Breast epithelium (tissue), 4 donors: Measurements from ENCODE around the gene TFF3. TPM values are rescaled to one million over a fixed set of nuclear protein-coding genes. Genes with fewer than 3 reads are reported as not detected.
A peak's percentile ranks its signal among the peaks of the same experiment; 100 is the strongest.

Source experiments
- DNase-seq, 2 donors: peaks; one replicate each; pipeline ENCODE4 v3.0.0-alpha.2; 2019; ENCODE audit warnings: low spot score in 2 of 2
- H3K27ac ChIP-seq, 2 donors: fragments of 200-600 bp; sonication (generic) in 1 of 2; one replicate each; pipeline ENCODE4 v1.5.1; 2016 to 2019; ENCODE audit warnings: mild to moderate bottlenecking in 1 of 2
- H3K27me3 ChIP-seq, 2 donors: fragments of 200-600 bp; sonication (generic) in 1 of 2; one replicate each; pipeline versions ENCODE4 v1.5.1 to v1.6.0; 2017 to 2019; ENCODE audit warnings: control low read depth in 1 of 2, mild to moderate bottlenecking in 1 of 2
- H3K36me3 ChIP-seq: fragments of 200-600 bp; one replicate; pipeline ENCODE4 v1.5.1; 2019
- H3K4me1 ChIP-seq, 2 donors: fragments of 200-600 bp; sonication (generic); one replicate each; pipeline ENCODE4 v1.5.1; 2016 to 2019; ENCODE audit warnings: control low read depth in 1 of 2
- H3K4me3 ChIP-seq, 3 donors: fragments of 200-600 bp; sonication (generic); 1 replicate in 2 of 3; 2 replicates in 1 of 3; pipeline ENCODE4 v1.5.1; 2016 to 2019; ENCODE audit warnings: mild to moderate bottlenecking in 3 of 3, moderate library complexity in 2 of 3
- H3K9me3 ChIP-seq, 2 donors: fragments of 200-600 bp; sonication (generic) in 1 of 2; one replicate each; pipeline ENCODE4 v1.5.1; 2016 to 2019; ENCODE audit warnings: control low read depth in 1 of 2
- CTCF ChIP-seq, 3 donors: fragments of 450-650 bp; IDR thresholded peaks; one replicate each; pipeline ENCODE4 v1.5.1; 2016 to 2017; ENCODE audit warnings: antibody characterized with exemption in 3 of 3, mild to moderate bottlenecking in 3 of 3, moderate library complexity in 3 of 3
- POLR2A ChIP-seq: fragments of 450-650 bp; IDR thresholded peaks from one replicate; pipeline ENCODE4 v1.6.1; 2016; ENCODE audit warnings: antibody characterized with exemption, mild to moderate bottlenecking, moderate library complexity
- POLR2AphosphoS5 ChIP-seq, 3 donors: sonication (generic); formaldehyde crosslinking; IDR thresholded peaks; one replicate each; pipeline ENCODE4 v1.6.1; 2017; ENCODE audit warnings: antibody characterized with exemption in 3 of 3
- intact Hi-C: fragments of 100-400 bp; cut with DNase I; formaldehyde crosslinking; loops from one replicate; pipeline ENCODE4 v1.15.1; 2023; ENCODE audit warnings: low total_unique reads
- total RNA-seq, 3 donors: library from RNA; depleted of rRNA; stranded (reverse); fragments of >200 nt; gene quantifications; one replicate each; pipeline ENCODE4 v1.1.0, GENCODE V29; 2016

The TFF3 gene
- total RNA-seq, 3 donors from 2014 or later, result 0.96 to 108 (median 11.4) TPM

DNA sequence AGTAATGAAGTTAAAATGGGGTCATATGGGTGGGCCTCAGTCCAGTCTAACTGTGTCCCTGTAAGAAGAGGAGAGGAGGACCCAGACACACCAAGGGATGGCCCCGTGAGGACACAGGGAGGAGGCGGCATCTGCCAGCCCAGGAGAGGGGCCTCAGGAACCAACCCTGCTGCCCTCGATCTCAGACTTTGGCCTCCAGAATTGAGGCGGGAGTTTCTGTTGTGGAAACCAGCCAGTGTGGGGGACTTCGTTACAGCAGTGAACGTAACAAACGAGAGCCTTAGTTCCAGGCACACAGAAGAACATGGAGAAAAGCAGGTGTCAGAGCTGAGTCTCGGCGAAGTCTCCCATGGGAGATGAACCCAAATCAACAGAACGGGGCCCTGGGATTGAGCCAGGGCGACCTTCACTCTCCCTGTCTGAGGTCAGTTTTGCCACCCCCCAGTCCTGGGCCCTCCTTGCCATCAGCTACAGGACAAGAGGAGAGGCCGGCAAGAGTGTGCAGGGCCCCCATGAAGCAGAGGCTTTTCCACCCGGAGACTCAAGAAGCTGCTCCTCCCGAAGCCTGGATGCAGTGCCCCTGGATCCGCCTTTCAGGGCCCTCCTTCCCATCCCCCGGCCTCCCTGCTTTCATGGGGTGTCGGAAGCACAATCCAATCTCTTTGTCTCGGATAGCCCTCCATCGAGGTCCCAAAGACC is 36.6 kb downstream of the TFF3 start:
- no peaks in the 10 kb centered on the region for H3K36me3 ChIP-seq
- H3K4me1 ChIP-seq, result no peaks in the 10 kb centered on the region
- intact Hi-C loops, result no loop called here
- H3K27ac ChIP-seq, result no peak overlapping the region
- TF ChIP-seq POLR2A (no peak), POLR2AphosphoS5 (IDR thresholded peaks at IDR 0.05) (no peak), CTCF (IDR thresholded peaks at IDR 0.05) (no peak)
- H3K4me3 ChIP-seq, result no peak overlapping the region
- DNase-seq, result no peak
- no peaks in the 10 kb centered on the region for H3K27me3 ChIP-seq
- peaks cover 0 to 3% of the 10 kb centered on the region in 2 donors for H3K9me3 ChIP-seq

DNA sequence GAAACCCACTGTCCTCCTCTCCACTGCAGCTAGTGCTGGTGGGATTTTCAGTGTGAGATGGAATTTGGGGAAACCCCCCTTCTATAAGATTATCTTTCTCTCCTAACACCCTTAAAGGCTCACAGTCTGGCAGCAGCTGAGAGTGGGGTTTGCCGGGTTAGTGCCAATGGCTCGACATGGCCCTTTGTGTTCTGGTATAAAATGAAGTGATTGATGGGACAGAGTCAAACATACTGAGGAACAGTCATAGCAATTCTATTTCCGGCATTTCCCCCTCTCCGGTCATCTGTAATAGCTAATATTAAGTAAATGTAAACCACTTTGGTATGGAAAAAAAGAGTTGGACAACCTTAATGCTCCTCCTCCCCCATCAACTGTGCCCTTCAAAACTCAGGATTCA is 37.6 kb downstream of the TFF3 start:
- Histone ChIP-seq H3K4me3 (no peak overlapping the region), H3K36me3 (no peaks in the 10 kb centered on the region), H3K9me3 (peaks cover 0 to 3% of the 10 kb centered on the region in 2 donors), H3K4me1 (no peaks in the 10 kb centered on the region), H3K27me3 (no peaks in the 10 kb centered on the region), H3K27ac (no peak overlapping the region)
- no peak for DNase-seq
- no peak for TF ChIP-seq CTCF (IDR thresholded peaks at IDR 0.05)
- TF ChIP-seq POLR2AphosphoS5 (IDR thresholded peaks at IDR 0.05), result no peak
- no peak for TF ChIP-seq POLR2A
- intact Hi-C loops, result no loop called here

GRCh38 chr21:42276526-42277154 is 38.6 kb downstream of the TFF3 start:
- intact Hi-C loops, result no loop called here
- H3K4me1 ChIP-seq, result no peaks in the 10 kb centered on the region
- no peak overlapping the region for H3K4me3 ChIP-seq
- DNase-seq, result no peak
- H3K36me3 ChIP-seq, result no peaks in the 10 kb centered on the region
- TF ChIP-seq CTCF (IDR thresholded peaks at IDR 0.05) (no peak), POLR2AphosphoS5 (IDR thresholded peaks at IDR 0.05) (no peak), POLR2A (no peak)
- no peaks in the 10 kb centered on the region for H3K27me3 ChIP-seq
- H3K9me3 ChIP-seq, result peaks cover 0 to 3% of the 10 kb centered on the region in 2 donors
- H3K27ac ChIP-seq, result peak overlapping the region; percentile 52 to 54

- intact Hi-C loops, result no loop called here
- Histone ChIP-seq H3K27ac (peak overlapping the region; percentile 52 to 54), H3K27me3 (no peaks in the 10 kb centered on the region), H3K4me3 (no peak overlapping the region), H3K4me1 (no peaks in the 10 kb centered on the region), H3K36me3 (no peaks in the 10 kb centered on the region), H3K9me3 (peaks cover 0 to 3% of the 10 kb centered on the region in 2 donors)
- TF ChIP-seq POLR2AphosphoS5 (IDR thresholded peaks at IDR 0.05) (peak in 1 of 3 donors; percentile 20), POLR2A (no peak), CTCF (IDR thresholded peaks at IDR 0.05) (no peak)
- peak in 1 of 2 donors; percentile 59 for DNase-seq
These were observed 39.1 kb downstream of the TFF3 start for GRCh38 chr21:42276076-42276475.

- Histone ChIP-seq H3K4me1 (no peaks in the 10 kb centered on the region), H3K27me3 (no peaks in the 10 kb centered on the region), H3K27ac (no peak overlapping the region), H3K9me3 (peaks cover 0 to 3% of the 10 kb centered on the region in 2 donors), H3K36me3 (no peaks in the 10 kb centered on the region), H3K4me3 (no peak overlapping the region)
- DNase-seq, result no peak
- intact Hi-C loops, result no loop called here
- TF ChIP-seq POLR2AphosphoS5 (IDR thresholded peaks at IDR 0.05) (no peak), POLR2A (no peak), CTCF (IDR thresholded peaks at IDR 0.05) (no peak)
These were observed 42.1 kb downstream of the TFF3 start for GRCh38 chr21:42272984-42273600.
